H1 (cell line): Measurements from ENCODE around the gene SRI. TPM values are rescaled to one million over a fixed set of nuclear protein-coding genes. Genes with fewer than 3 reads are reported as not detected.

Experiments
- BACH1 ChIP-seq: IDR thresholded peaks from 2 replicates; pipeline ENCODE4 v1.6.1; 2012; ENCODE audit warnings: low read length, improper control_type of control experiment
- CEBPB ChIP-seq: IDR thresholded peaks from 2 replicates; pipeline ENCODE4 v1.6.1; 2012; ENCODE audit warnings: low read depth, low read length
- EGR1 ChIP-seq: IDR thresholded peaks from 2 replicates; pipeline ENCODE4 v1.6.1; 2011; ENCODE audit warnings: low read depth, low read length, borderline replicate concordance
- RXRA ChIP-seq: IDR thresholded peaks from 2 replicates; pipeline ENCODE4 v1.6.1; 2011; ENCODE audit warnings: low read depth, mild to moderate bottlenecking, low read length, moderate library complexity; ENCODE audit not compliant: insufficient read depth
- SRF ChIP-seq: IDR thresholded peaks from 2 replicates; pipeline ENCODE4 v1.6.1; 2011; ENCODE audit warnings: mild to moderate bottlenecking, low read depth, low read length, moderate library complexity
- USF2 ChIP-seq: IDR thresholded peaks from 2 replicates; pipeline ENCODE4 v1.6.1; 2011; ENCODE audit warnings: low read length, improper control_type of control experiment
- polyA plus RNA-seq, 7 experiments: library from polyadenylated mRNA; depleted of rRNA in 3 of 7; stranded (reverse) in 5 of 7; unstranded in 2 of 7; fragments of >200 nt in 5 of 7; fragments of 200-250 nt in 2 of 7; gene quantifications; 1 replicate in 5 of 7; 2 replicates in 1 of 7; 4 replicates in 1 of 7; pipeline versions ENCODE4 v1.2.1 to v1.2.3, GENCODE V29; 2011 to 2013; ENCODE audit warnings: missing spikeins in 2 of 7, mixed read lengths in 2 of 7
- total RNA-seq: library from RNA; stranded (reverse); fragmentation: NEBNext Ultra II Directional; extraction: Animal tissue kit (Norgen Biotek cat#: 25700); gene quantifications from 2 replicates; pipeline ENCODE4 v1.2.1, GENCODE V29; 2021

SRI gene
- total and polyA plus RNA-seq, 2 of the 8 experiments (the other 6 are each of a cell fraction or from before 2014, with no cell fraction given): 118 to 170 TPM

GRCh38 chr7:88243345-88243909 lies 23.6 kb upstream of the SRI start (continued):
- TF ChIP-seq CEBPB (0 out of 2 replicates have a peak, but pooled peaks have one; percentile 7), USF2 (no peak), EGR1 (0 out of 2 replicates have a peak, but pooled peaks have one; percentile 4), SRF (no peak), RXRA (no peak), BACH1 (no peak)
